ENCODE measurements around the gene PPP2R1A. TPM values are rescaled to one million over a fixed set of nuclear protein-coding genes. Genes with fewer than 3 reads are reported as not detected.

Gene PPP2R1A
- total and polyA plus RNA-seq, 2 donors (not counting 3 experiments of a cell fraction or from before 2014, with no cell fraction given), result 221 to 253 TPM

- no TSS peak for BruUV-seq (replicated peaks)
- dilution Hi-C loops (cut with MboI; ENCODE audit: extremely low pct_ligation_motif_present, low sequenced_read_pairs), result no loop called here
- no peaks in the 10 kb centered on the region for H3K9me1 ChIP-seq (replicated peaks; ENCODE audit: control insufficient read depth, extremely low read depth, insufficient read depth, low read length)
- peaks cover 8% of the 10 kb centered on the region for H3K79me2 ChIP-seq (ENCODE audit: control insufficient read depth, insufficient read depth, low read length)
- H3K36me3 ChIP-seq (ENCODE audit: control insufficient read depth in 2 of 2, extremely low read depth in 1 of 2, insufficient read depth in 2 of 2, low read length in 2 of 2), result peaks cover 38 to 61% of the 10 kb centered on the region in 2 experiments
- no peak overlapping the region for H2AFZ ChIP-seq (ENCODE audit: low read depth, low read length)
- CTCF ChIA-PET, result no interaction called here
- intact Hi-C loops (cut with micrococcal nuclease), result no loop called here
- POLR2A ChIA-PET, result no interaction called here
- H4K20me1 ChIP-seq (replicated peaks; ENCODE audit: control insufficient read depth, extremely low read depth, insufficient read depth, low read length), result no peaks in the 10 kb centered on the region
- no peaks in the 10 kb centered on the region for H3K27me3 ChIP-seq (ENCODE audit: control insufficient read depth in 2 of 2, insufficient read depth in 2 of 2, low read length in 2 of 2)
- TF ChIP-seq FOS (IDR thresholded peaks at IDR 0.05; ENCODE audit: borderline replicate concordance, insufficient read depth, low read length), result no peak
- TF ChIP-seq POLR2AphosphoS5 (IDR thresholded peaks at IDR 0.05; ENCODE audit: insufficient read depth, low read depth, low read length), result no peak
- no peak for TF ChIP-seq POLR2A (IDR thresholded peaks at IDR 0.05; ENCODE audit: low read depth, low read length)
- no peak for TF ChIP-seq JUN (IDR thresholded peaks at IDR 0.05; ENCODE audit: borderline replicate concordance, insufficient read depth, insufficient read length, low read depth)
- no peak for TF ChIP-seq MYC (IDR thresholded peaks at IDR 0.05; ENCODE audit: low read depth, low read length)
- no peak for TF ChIP-seq GATA2 (IDR thresholded peaks at IDR 0.05; ENCODE audit: insufficient read depth, insufficient read length, low read depth, low read length)
- FAIRE-seq (no peak), DNase-seq (ENCODE audit: low read depth, low spot score) (no peak)
- H3K4me2 ChIP-seq (ENCODE audit: insufficient read depth, low read length), result no peak overlapping the region
- no peaks in the 10 kb centered on the region for H3K4me1 ChIP-seq (ENCODE audit: control insufficient read depth, extremely low read depth, insufficient read depth, low read length)
- no peaks in the 10 kb centered on the region for H3K9me3 ChIP-seq (replicated peaks; ENCODE audit: control insufficient read depth, insufficient read depth, low read length)
- no peak overlapping the region for H3K27ac ChIP-seq (ENCODE audit: insufficient read depth, low read depth, low read length)
- H3K4me3 ChIP-seq (replicated peaks in 1 of 3; ENCODE audit: insufficient read depth in 1 of 3, low read depth in 1 of 3, low read length in 3 of 3), result no peak overlapping the region
- no peak overlapping the region for H3K9ac ChIP-seq (replicated peaks; ENCODE audit: extremely low read depth, insufficient read depth, low read length)
Measured at GRCh38 chr19:52212572-52213255, 22.9 kb downstream of the PPP2R1A start.

- no peaks in the 10 kb centered on the region for H3K27me3 ChIP-seq (ENCODE audit: control insufficient read depth in 2 of 2, insufficient read depth in 2 of 2, low read length in 2 of 2)
- no peak overlapping the region for H3K4me3 ChIP-seq (replicated peaks in 1 of 3; ENCODE audit: insufficient read depth in 1 of 3, low read depth in 1 of 3, low read length in 3 of 3)
- H3K79me2 ChIP-seq (ENCODE audit: control insufficient read depth, insufficient read depth, low read length), result peaks cover 5% of the 10 kb centered on the region
- no TSS peak for BruUV-seq (replicated peaks)
- H3K9me1 ChIP-seq (replicated peaks; ENCODE audit: control insufficient read depth, extremely low read depth, insufficient read depth, low read length), result no peaks in the 10 kb centered on the region
- TF ChIP-seq POLR2AphosphoS5 (IDR thresholded peaks at IDR 0.05; ENCODE audit: insufficient read depth, low read depth, low read length) (no peak), GATA2 (IDR thresholded peaks at IDR 0.05; ENCODE audit: insufficient read depth, insufficient read length, low read depth, low read length) (no peak), POLR2A (IDR thresholded peaks at IDR 0.05; ENCODE audit: low read depth, low read length) (no peak), JUN (IDR thresholded peaks at IDR 0.05; ENCODE audit: borderline replicate concordance, insufficient read depth, insufficient read length, low read depth) (no peak), MAX (IDR thresholded peaks at IDR 0.05; ENCODE audit: insufficient read depth, insufficient read length) (no peak), CTCF (IDR thresholded peaks at IDR 0.05; ENCODE audit: extremely low read depth in 1 of 2, insufficient read depth in 1 of 2, low read depth in 1 of 2, low read length in 2 of 2) (no peak), FOS (IDR thresholded peaks at IDR 0.05; ENCODE audit: borderline replicate concordance, insufficient read depth, low read length) (no peak), EZH2 (IDR thresholded peaks at IDR 0.05; ENCODE audit: borderline replicate concordance, low read depth, low read length, severe bottlenecking) (no peak), MYC (IDR thresholded peaks at IDR 0.05; ENCODE audit: low read depth, low read length) (no peak)
- no peak overlapping the region for H2AFZ ChIP-seq (ENCODE audit: low read depth, low read length)
- H4K20me1 ChIP-seq (replicated peaks; ENCODE audit: control insufficient read depth, extremely low read depth, insufficient read depth, low read length), result no peaks in the 10 kb centered on the region
- CTCF ChIA-PET, result no interaction called here
- intact Hi-C loops (cut with micrococcal nuclease) (no loop called here), dilution Hi-C loops (cut with MboI; ENCODE audit: extremely low pct_ligation_motif_present, low sequenced_read_pairs) (no loop called here)
- no peak overlapping the region for H3K9ac ChIP-seq (replicated peaks; ENCODE audit: extremely low read depth, insufficient read depth, low read length)
- H3K36me3 ChIP-seq (ENCODE audit: control insufficient read depth in 2 of 2, extremely low read depth in 1 of 2, insufficient read depth in 2 of 2, low read length in 2 of 2), result peaks cover 38 to 59% of the 10 kb centered on the region in 2 experiments
- no peak for FAIRE-seq
- no peaks in the 10 kb centered on the region for H3K4me1 ChIP-seq (ENCODE audit: control insufficient read depth, extremely low read depth, insufficient read depth, low read length)
- POLR2A ChIA-PET, result no interaction called here
- DNase-seq (ENCODE audit: low read depth, low spot score), result no peak
- H3K27ac ChIP-seq (ENCODE audit: insufficient read depth, low read depth, low read length), result no peak overlapping the region
- no peaks in the 10 kb centered on the region for H3K9me3 ChIP-seq (replicated peaks; ENCODE audit: control insufficient read depth, insufficient read depth, low read length)
- no peak overlapping the region for H3K4me2 ChIP-seq (ENCODE audit: insufficient read depth, low read length)
Measured at GRCh38 chr19:52214241-52214640, 24.4 kb downstream of the PPP2R1A start.
